Endodermal cell (in vitro differentiated cells): ENCODE results near the gene COL15A1. TPM values are rescaled to one million over a fixed set of nuclear protein-coding genes. Genes with fewer than 3 reads are reported as not detected.

Experiments
- DNase-seq: peaks from one replicate; pipeline ENCODE4 v3.0.0-alpha.2; 2017
- H3K27ac ChIP-seq: 2 replicates; pipeline ENCODE4 v1.5.1; 2013; ENCODE audit warnings: mild to moderate bottlenecking, low read depth, low read length, moderate library complexity
- H3K27me3 ChIP-seq: 2 replicates; pipeline ENCODE4 v1.6.1; 2013; ENCODE audit warnings: mild to moderate bottlenecking, low read length, moderate library complexity; ENCODE audit not compliant: insufficient read depth, control insufficient read depth, poor library complexity, severe bottlenecking
- H3K36me3 ChIP-seq: 2 replicates; pipeline ENCODE4 v1.7.0; 2013; ENCODE audit warnings: mild to moderate bottlenecking, low read length, moderate library complexity; ENCODE audit not compliant: control insufficient read depth, insufficient read depth
- H3K4me1 ChIP-seq: one replicate; pipeline ENCODE4 v1.7.0; 2013; ENCODE audit warnings: low read length; ENCODE audit not compliant: control insufficient read depth, insufficient read depth
- H3K4me3 ChIP-seq: 2 replicates; pipeline ENCODE4 v1.5.1; 2013; ENCODE audit warnings: mild to moderate bottlenecking, low read length, moderate library complexity
- H3K9ac ChIP-seq: 2 replicates; pipeline ENCODE4 v1.6.1; 2013; ENCODE audit warnings: mild to moderate bottlenecking, low read length, moderate library complexity; ENCODE audit not compliant: poor library complexity, severe bottlenecking; ENCODE audit errors: extremely low read depth
- H3K9me3 ChIP-seq: 2 replicates; pipeline ENCODE4 v1.6.1; 2013; ENCODE audit warnings: mild to moderate bottlenecking, low read length, moderate library complexity; ENCODE audit not compliant: control insufficient read depth
- H3K27ac Mint-ChIP-seq: 2 replicates; pipeline ENCODE4 v1.8.0; 2020; ENCODE audit warnings: mixed read lengths
- H3K27me3 Mint-ChIP-seq: 2 replicates; pipeline ENCODE4 v1.8.0; 2021; ENCODE audit warnings: mild to moderate bottlenecking, mixed read lengths; ENCODE audit not compliant: insufficient read depth
- H3K36me3 Mint-ChIP-seq: 2 replicates; pipeline ENCODE4 v1.8.0; 2020; ENCODE audit warnings: low read depth, mixed read lengths
- H3K4me1 Mint-ChIP-seq: 2 replicates; pipeline ENCODE4 v1.8.0; 2020; ENCODE audit warnings: mixed read lengths
- H3K4me3 Mint-ChIP-seq: 2 replicates; pipeline ENCODE4 v1.8.0; 2020; ENCODE audit warnings: mild to moderate bottlenecking, moderate library complexity, mixed read lengths
- H3K9me3 Mint-ChIP-seq: 2 replicates; pipeline ENCODE4 v1.8.0; 2020; ENCODE audit warnings: mild to moderate bottlenecking, mixed read lengths
- WGBS, 2 experiments: methylation state at CpG; one replicate each; pipeline versions ENCODE4 v1.1.5 to v1.1.7; 2013; ENCODE audit warnings: missing lambda C conversion rate in 2 of 2, mixed read lengths in 1 of 2; ENCODE audit not compliant: insufficient coverage in 1 of 2, insufficient read length in 1 of 2; 5-methylcytosine and 5-hydroxymethylcytosine counted together
- total RNA-seq, 2 donors: library from RNA; stranded (reverse); fragmentation: NEBNext Ultra II Directional in 1 of 2; extraction: Animal tissue kit (Norgen Biotek cat#: 25700) in 1 of 2; gene quantifications; 2 replicates in 1 of 2; 3 replicates in 1 of 2; pipeline ENCODE4 v1.2.1, GENCODE V29; 2021
- TF ChIP-seq, protein P1 (sequence below): fragments of 200-600 bp; sonication (generic); conservative IDR thresholded peaks from 2 replicates; pipeline ENCODE4 v1.5.0; 2021; ENCODE audit warnings: antibody characterized with exemption, mild to moderate bottlenecking

The COL15A1 gene
- total RNA-seq, 2 donors from 2014 or later = 0.27 TPM; not detected in 1

- no peaks in the 10 kb centered on the region for H3K9me3 ChIP-seq
- 79 to 100% methylated on average over 1 to 4 of the region's 4 CpGs for WGBS, 2 experiments
- H3K9ac ChIP-seq = no peak overlapping the region
- no peaks in the 10 kb centered on the region for H3K27me3 Mint-ChIP-seq
- DNase-seq = peak; percentile 30
- H3K9me3 Mint-ChIP-seq = no peaks in the 10 kb centered on the region
- TF ChIP-seq, protein P1, sequence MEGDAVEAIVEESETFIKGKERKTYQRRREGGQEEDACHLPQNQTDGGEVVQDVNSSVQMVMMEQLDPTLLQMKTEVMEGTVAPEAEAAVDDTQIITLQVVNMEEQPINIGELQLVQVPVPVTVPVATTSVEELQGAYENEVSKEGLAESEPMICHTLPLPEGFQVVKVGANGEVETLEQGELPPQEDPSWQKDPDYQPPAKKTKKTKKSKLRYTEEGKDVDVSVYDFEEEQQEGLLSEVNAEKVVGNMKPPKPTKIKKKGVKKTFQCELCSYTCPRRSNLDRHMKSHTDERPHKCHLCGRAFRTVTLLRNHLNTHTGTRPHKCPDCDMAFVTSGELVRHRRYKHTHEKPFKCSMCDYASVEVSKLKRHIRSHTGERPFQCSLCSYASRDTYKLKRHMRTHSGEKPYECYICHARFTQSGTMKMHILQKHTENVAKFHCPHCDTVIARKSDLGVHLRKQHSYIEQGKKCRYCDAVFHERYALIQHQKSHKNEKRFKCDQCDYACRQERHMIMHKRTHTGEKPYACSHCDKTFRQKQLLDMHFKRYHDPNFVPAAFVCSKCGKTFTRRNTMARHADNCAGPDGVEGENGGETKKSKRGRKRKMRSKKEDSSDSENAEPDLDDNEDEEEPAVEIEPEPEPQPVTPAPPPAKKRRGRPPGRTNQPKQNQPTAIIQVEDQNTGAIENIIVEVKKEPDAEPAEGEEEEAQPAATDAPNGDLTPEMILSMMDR = no peak
- peaks cover 38% of the 10 kb centered on the region for H3K4me1 Mint-ChIP-seq
- peaks cover 27% of the 10 kb centered on the region for H3K4me1 ChIP-seq
- H3K27ac Mint-ChIP-seq = peak overlapping the region; percentile 76
- no peaks in the 10 kb centered on the region for H3K36me3 ChIP-seq
- no peak overlapping the region for H3K27ac ChIP-seq
- no peaks in the 10 kb centered on the region for H3K27me3 ChIP-seq
- H3K4me3 ChIP-seq = peak overlapping the region; percentile 25
- no peak overlapping the region for H3K4me3 Mint-ChIP-seq
- no peaks in the 10 kb centered on the region for H3K36me3 Mint-ChIP-seq
Measured at GRCh38 chr9:98922721-98923435, 20.8 kb upstream of the COL15A1 start.

DNA sequence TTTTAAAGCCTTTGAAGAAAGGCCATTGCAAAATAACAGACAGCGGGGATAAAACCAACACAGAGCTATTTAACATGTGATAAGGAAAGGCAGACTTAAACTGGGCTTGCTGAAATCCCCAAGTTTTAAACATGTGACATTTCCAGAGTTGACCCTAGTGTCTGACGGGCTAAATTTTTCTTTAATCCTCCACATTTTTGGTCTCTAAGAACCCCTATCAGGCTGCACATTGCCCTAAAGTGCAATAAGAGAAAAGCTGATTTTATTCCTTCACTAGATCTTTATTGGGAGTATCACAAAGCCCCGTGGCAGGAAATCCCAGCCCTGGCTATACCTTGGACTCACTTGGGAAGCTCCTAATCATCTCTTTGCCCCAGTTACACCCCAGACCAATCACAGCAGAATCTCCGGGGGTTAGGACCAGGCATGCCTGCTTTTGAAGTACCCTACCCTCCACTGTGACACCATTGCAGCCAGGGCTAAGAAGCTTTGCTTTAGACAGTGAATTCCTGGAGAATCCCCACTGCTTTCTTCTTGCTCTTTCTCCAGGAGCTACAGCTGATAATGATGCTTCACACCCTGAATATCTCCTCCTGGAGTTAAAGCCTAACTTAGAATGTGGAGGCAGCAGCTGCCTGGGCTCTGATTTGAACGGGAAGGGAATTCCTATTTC lies 20.1 kb upstream of the COL15A1 start:
- Mint-ChIP-seq H3K27me3 (no peaks in the 10 kb centered on the region), H3K4me1 (peaks cover 38% of the 10 kb centered on the region), H3K4me3 (no peak overlapping the region), H3K36me3 (no peaks in the 10 kb centered on the region), H3K9me3 (no peaks in the 10 kb centered on the region), H3K27ac (peak overlapping the region; percentile 76)
- no peaks in the 10 kb centered on the region for H3K9me3 ChIP-seq
- 46 to 67% methylated on average over 4 to 5 of the region's 5 CpGs for WGBS, 2 experiments
- H3K4me1 ChIP-seq = peaks cover 27% of the 10 kb centered on the region
- TF ChIP-seq, protein P1 = no peak
- peak; percentile 65 for DNase-seq
- no peak overlapping the region for H3K9ac ChIP-seq
- no peaks in the 10 kb centered on the region for H3K36me3 ChIP-seq
- no peaks in the 10 kb centered on the region for H3K27me3 ChIP-seq
- peak overlapping the region; percentile 25 for H3K4me3 ChIP-seq
- H3K27ac ChIP-seq = no peak overlapping the region

DNA sequence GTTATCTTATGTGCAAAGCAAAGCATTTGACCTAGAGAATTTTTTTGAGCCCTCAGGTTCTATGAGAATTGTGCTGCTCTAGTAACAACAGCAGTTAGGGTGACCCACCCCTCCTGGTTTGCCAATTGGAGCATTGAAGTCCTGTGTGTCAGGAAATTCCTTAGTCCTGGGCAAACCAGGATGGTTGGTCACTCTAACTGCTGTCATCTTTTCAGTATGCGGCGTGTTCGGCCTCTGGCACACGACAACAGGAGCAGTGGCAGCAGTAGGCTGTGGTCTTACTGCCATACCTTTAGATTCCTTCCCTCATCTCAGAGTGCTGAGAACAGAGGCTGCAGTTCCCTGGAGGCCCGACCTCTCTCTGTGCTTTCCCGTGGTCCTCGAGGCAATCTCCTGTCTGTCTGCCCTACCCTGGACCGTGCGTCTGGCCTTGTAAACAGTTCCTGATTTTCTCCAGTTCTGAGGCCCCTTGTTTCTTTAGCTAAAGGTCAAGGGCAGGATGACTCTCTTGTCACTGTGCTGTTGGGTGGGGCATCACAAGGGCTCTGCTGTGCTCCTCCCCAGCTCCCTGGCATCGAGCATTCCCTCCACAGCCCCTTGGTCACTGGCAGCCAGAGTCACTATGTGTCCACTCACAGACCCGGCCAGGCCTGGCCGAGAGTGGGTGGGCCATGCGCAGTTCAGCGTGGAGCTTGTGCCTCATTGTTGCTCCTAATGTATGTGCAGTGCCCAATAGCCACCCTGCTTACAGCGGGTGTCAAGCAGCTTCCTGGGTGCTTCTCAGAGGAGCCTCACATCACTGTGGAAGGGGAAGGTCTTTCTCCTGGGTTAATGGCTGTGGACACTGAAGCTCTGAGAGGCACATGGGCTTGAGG lies 18.5 kb upstream of the COL15A1 start:
- TF ChIP-seq, protein P1 = no peak
- Mint-ChIP-seq H3K9me3 (no peaks in the 10 kb centered on the region), H3K4me3 (no peak overlapping the region), H3K36me3 (no peaks in the 10 kb centered on the region), H3K27me3 (no peaks in the 10 kb centered on the region), H3K4me1 (peaks cover 45% of the 10 kb centered on the region), H3K27ac (no peak overlapping the region)
- no peaks in the 10 kb centered on the region for H3K27me3 ChIP-seq
- H3K4me1 ChIP-seq = peaks cover 31% of the 10 kb centered on the region
- WGBS, 2 experiments = 93 to 97% methylated on average over 9 to 15 of the region's 15 CpGs
- H3K9me3 ChIP-seq = no peaks in the 10 kb centered on the region
- H3K27ac ChIP-seq = no peak overlapping the region
- no peak overlapping the region for H3K9ac ChIP-seq
- DNase-seq = peak; percentile 45
- H3K4me3 ChIP-seq = no peak overlapping the region
- H3K36me3 ChIP-seq = no peaks in the 10 kb centered on the region
